KG1 (cell line): ENCODE results near the gene CTNNBIP1.
"Not testable (repeated sequence)": the region's sequence is repeated elsewhere in the genome, so short reads cannot be mapped to it uniquely, and the experiment has no call there.

Experiments
- DNase-seq: peaks from one replicate; lab custom pipeline; 2025; lab: John Stamatoyannopoulos, UW

The CTNNBIP1 gene, protein sequence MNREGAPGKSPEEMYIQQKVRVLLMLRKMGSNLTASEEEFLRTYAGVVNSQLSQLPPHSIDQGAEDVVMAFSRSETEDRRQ

GRCh38 chr1:9910076-9910422, at the start of gene CTNNBIP1:
Gene CTNNBIP1 (minus strand): TSS chr1:9910269. CDS start chr1:9872064, 38,205 bp downstream.
- DNase-seq = no peak

DNA sequence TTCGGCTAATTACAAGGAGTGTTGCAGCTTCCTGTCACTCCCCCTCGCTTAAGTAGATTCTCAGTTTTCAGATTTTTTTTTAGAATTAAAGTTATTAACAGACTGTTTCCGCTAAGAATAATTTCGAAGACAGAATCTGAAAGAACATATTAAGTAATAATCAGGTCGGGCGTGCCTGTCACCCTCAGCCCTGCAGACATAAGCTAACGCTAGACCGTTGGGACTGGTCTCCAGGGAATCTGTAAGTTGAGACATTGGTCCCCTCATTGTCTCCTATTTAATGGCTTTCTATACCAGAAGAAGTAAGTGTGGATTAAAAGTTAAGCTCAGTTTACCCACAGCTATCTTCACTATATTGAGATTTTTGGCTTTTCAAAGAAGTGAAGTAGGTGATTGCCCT, 47.7 kb upstream of the CTNNBIP1 start:
- no peak for DNase-seq

DNA sequence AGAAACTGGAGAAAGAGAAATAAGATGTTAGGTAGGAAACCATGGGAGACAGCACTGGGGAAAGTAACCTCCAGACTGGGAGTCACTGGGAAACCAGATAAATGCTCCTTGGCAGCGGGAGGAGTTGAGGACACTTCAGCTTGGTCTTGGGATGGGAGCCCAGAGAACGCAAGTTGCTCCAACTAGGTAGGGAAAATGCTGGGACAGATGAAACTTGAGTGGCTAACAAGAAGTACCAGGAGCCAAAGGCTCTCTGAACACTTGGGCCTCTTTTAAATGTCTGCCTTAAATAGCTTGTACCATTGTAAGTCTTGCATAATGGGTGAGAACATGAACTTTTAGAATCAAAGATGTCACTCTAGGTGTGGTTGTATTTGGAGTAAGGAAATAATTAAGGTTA, 36.2 kb upstream of the CTNNBIP1 start:
- DNase-seq = no peak

DNA sequence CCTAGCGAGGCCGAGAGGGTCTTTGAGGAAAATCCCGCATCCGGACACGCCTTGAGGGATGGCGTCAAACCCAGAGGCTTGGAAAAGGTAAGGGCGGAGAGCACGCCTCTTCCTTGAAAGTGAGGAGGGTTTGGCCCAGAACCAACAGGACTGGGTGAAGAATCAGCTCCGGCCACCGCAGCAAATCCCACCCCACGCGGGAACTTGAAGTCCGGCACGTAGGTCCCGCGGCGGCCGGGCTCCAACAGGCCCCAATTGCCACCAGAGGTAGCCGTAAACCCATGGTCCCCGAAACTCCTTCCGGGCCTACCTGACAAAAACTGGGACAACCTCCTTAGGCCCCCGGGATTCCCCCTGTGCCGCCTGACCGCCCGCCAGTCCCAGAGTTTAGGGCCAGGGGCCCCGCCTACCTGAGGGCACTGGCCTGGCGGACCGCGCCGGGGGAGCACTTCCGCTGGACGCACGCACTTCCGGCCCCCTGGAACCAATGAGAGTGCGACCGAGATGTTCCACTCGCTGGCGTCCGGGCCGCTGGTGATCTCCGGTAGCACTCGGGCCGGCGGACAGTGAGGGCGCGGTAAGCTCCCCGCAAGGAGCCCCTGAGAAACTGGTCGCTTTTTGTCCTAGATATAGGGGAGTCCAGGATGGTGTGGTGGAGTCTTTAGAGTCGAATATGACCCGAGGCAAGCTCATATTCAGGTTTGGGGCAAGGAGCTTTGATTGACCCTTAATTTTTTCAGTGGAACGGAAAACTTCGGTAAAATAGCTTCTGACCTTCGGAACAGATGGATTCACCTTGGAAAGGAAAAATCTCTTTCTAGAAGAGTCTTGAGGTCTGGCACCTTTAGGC, 33.1 kb upstream of the CTNNBIP1 start, which contains the start of the genes LZIC and NMNAT1:
TSS of gene LZIC (minus strand) at position 453 of the 850 bp plus-strand sequence. CDS start 6,772 bp downstream, outside the sequence.
TSS of gene NMNAT1 (plus strand) at position 537 of the 850 bp plus-strand sequence. CDS start 28,599 bp downstream, outside the sequence.
- DNase-seq = peak; percentile 78

- DNase-seq = peak; percentile 23
Measured at GRCh38 chr1:9942399-9942938, 32.4 kb upstream of the CTNNBIP1 start.

DNA sequence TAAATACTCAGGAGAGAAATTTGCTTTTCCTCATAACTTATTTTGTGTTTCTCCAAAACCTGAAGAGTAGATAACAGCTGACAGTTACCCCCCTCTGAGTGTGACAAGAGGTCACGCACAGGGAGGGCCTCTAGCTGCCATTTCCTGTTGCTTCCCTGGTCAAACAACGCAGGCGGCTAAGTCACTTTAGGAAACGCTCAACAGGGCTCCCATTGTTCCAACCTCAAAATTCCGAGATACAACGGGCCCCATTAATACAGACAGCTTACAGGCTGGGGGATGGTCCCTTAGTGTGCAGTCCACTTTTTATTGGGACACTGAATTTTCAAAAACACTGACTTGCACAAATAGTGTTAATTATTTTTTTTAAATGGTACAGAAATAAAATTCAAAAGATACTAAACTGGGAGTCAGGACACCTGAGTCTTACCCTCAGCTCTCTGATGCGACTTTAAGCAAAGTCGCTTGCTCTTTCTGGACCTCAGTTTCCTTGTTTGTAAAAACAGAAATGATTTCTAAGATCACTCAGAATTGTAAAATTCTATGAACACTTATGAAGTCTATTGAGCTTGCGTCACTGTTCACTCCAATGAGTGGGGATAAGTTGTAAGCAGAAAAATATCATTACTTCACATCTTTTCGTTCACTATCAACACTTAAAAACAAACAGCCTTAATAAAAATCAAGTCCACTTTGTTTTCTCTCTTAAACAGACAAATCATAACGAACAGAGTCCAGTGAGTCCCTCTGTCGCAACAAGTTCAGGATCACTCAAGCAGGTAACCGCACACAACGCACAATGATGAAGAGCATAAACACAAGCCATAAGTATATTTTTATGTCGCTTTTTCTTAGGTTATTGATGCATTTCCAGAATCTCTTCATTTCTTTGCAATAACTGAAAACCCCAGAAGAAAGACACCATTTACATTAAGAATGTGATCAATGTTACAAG, 19.6 kb upstream of the CTNNBIP1 start:
- no peak for DNase-seq

GRCh38 chr1:9927259-9927658, 17.2 kb upstream of the CTNNBIP1 start:
- DNase-seq = no peak

DNA sequence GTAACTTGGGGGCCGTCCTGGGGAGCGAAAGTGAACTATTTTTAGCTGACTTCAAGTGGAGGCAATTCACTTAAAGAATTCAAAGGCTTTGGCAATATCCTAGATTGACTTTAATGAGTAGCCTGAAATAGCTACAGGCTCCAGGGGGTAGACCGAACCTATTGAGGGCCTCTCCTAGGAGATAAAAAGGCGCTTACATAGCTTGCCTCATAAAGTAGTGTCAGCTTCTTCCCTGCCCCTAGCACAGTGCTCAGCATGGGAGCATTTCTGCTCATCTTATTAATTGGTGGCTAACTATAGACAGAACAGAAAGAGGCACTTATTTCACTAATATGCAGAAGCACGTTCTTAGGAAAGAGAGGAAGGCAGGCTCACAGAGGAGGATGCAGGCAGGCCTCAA, 12.3 kb upstream of the CTNNBIP1 start:
- no peak for DNase-seq

GRCh38 chr1:9920606-9921005, 10.5 kb upstream of the CTNNBIP1 start:
- DNase-seq = no peak

- no peak for DNase-seq
Measured at GRCh38 chr1:9917901-9918300, 7.8 kb upstream of the CTNNBIP1 start.

DNA sequence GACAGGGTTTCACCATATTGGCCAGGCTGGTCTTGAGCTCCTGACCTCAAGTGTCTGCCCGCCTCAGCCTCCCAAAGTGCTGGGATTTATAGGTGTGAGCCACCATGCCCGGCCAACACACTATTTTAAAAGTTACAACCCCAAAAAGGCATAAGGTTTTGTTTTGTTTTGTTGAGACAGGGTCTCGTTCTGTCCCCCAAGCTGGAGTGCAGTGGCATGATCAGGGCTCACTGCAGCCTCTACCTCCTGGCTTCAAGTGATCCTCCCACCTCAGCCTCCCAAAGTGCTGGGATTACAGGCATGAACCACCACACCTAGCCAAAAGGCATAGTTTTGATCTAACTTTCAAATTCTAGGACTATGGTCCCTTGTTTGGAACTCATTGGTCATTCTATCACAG, 7.4 kb upstream of the CTNNBIP1 start:
- DNase-seq = not testable (repeated sequence)

GRCh38 chr1:9916452-9916851, 6.4 kb upstream of the CTNNBIP1 start:
- no peak for DNase-seq

DNA sequence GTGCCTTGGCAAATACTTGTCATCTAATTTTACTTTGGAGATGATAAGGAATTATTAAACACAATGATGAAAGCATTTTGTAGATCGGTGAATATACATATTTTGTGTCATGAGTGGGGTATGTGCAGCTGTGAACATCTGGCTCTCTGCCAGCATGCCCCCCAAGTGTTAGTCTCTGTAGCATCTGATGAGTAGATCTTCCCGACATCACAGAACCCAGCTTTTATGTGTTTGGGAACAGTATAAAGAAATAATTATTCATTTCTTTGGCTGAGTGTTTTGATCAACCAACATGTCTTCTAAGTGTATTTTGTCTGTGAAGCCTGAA, 4.5 kb upstream of the CTNNBIP1 start:
- no peak for DNase-seq

GRCh38 chr1:9912264-9912936, 2.3 kb upstream of the CTNNBIP1 start:
- no peak for DNase-seq

DNA sequence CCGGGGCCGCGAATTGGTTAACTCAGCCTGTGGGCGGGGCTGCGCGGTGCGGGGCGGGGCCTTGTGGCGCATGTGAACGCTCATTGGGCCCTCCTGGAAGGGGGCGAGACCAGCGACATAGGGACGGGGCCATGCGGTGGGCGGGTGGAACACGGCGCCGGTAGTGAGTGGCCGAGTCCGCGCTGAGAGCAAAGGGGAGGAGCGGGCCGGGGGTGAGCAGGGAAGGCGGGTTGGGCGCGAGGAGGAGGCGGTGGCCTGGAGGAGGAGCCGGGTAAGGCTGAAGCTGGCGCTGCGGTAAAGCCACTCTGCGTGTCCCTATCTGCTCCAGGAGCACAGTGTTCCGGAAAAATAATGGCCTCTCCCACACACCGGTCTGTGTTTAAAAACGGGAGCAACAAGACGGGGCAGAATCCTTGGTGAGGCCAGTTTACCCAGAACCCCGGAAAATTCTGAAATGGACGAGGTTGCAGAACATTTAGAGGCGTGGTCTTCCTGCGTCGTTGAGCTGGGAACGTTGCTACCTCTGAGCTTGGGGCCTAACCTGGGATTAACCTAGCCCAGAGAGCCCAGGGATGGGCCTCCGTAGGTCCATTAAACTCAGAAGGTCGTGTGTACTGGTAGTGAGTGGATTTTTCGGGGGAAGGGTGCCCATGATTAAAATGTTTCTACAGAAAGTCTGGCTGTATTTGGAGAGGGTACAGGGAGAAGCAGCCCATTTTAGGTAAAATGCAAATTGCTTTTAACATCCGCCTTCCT, 532 bp upstream of the CTNNBIP1 start:
- DNase-seq = peak; percentile 93

DNA sequence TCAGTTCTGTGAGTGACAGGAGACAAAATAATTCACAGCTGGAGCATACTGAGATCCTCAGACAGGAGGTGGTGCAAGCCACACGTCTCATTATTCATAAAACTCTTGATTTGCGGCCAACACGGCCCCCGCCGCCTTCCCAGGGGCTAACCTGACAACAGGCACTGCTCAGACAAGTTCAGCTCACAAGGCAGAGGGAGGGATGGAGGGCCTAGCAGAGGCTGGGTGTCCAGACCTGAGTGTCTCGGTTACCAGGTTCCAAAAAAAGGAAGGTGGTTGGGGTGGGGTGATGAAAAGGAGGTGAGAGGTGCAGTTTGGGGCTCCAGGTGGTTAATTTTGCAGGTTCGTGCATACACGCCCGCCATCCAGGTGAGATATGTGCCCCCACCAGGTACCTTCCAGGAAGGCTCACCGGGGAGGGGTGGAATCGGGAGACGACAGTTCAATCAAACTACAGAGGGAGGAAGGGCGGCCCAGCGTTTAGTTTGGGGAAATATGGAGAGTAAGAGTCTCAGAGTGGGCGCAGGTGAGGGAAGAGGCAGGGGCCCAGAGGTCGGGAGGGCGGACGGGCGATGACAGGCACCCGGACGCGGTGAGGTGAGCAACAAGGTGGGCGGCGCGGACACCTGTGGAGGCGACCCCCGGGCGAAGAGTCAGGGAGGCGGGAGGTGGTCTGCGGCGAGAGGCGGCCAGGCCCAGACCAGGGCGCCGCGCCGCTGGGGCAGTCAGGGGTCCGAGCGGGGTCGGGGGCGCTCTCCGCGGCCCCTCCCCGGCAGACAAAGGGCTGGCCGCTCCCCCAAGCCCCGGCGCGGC, 629 bp downstream of the CTNNBIP1 start:
- DNase-seq = peak; percentile 36

DNA sequence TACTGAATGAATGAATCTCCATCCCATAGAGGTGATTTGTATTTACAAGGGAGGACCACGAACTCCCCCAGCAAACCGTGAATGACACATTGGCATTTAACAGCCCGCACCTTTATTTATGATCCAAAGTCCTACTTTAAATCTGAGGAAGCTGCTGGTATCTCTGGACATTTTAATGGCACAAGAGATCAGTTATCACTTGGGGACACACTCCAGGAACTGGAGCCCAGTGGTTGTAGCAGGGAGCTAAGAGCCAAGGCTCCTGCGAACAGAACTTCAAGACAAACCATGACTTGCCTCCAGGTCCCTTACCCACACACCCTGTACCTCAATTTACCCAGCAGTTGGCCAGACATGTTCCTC, 1.2 kb downstream of the CTNNBIP1 start:
- DNase-seq = no peak

DNA sequence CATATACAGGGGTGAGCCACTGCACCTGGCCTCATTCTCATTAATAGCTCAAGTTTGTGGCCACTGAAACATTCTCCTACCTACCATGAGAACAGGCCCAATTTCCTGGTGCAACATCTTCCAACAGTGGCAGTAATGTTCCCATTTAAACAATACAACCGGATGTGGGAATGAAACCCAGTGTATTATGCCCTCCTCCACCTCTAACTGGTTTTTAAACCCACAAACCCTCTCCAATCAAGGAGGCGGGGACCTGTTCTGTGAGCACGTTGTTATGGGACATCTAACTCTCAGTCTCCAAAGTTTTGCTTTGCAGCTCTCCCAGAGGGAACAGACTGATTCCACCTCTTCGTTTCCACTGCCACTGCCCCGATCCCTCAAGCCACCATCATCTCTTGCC, 2.6 kb downstream of the CTNNBIP1 start:
- no peak for DNase-seq

DNA sequence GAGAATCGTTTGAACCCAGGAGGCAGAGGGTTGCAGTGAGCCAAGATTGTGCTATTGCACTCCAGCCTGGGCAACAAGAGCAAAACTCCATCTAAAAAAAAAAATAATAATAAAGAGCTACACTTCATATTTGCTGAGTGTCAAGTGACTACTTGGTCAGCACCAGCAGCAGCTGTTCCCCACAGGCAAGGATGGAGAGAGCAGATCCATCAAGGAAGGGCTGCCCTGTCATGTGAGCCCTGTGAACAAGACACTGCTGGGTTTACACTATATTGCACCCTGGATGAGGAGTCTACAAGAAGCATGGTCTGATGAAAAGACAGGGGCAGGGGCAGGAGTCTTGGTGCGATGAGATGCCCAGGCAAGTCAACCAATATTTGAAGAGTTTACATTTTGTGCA, 3.6 kb downstream of the CTNNBIP1 start:
- no peak for DNase-seq

- DNase-seq = no peak
Measured at GRCh38 chr1:9905010-9905409, 5.1 kb downstream of the CTNNBIP1 start.
